Activated gamma-delta T cell (primary cell): Measurements from ENCODE around the gene FICD.

Source experiments
- DNase-seq: peaks from one replicate; lab custom pipeline; 2025; lab: John Stamatoyannopoulos, UW

Gene FICD

GRCh38 chr12:108567406-108568337 is 52.6 kb downstream of the FICD start:
- DNase-seq = no peak

- DNase-seq = no peak
These were observed 53.5 kb downstream of the FICD start for GRCh38 chr12:108568338-108569154.
